ENCODE results near the gene SINHCAF. TPM values are rescaled to one million over a fixed set of nuclear protein-coding genes. Genes with fewer than 3 reads are reported as not detected.

Gene SINHCAF
- total RNA-seq, 1 experiment from 2014 or later = 139 TPM

- BruUV-seq (replicated peaks) = no TSS peak
- Mint-ChIP-seq H3K36me3 (ENCODE audit: insufficient read depth, unreplicated experiment) (no peaks in the 10 kb centered on the region), H3K4me1 (ENCODE audit: insufficient read depth, unreplicated experiment) (peaks cover 4% of the 10 kb centered on the region), H3K27me3 (ENCODE audit: insufficient read depth, unreplicated experiment) (peaks cover 1% of the 10 kb centered on the region), H3K9me3 (ENCODE audit: unreplicated experiment) (no peaks in the 10 kb centered on the region), H3K4me3 (ENCODE audit: unreplicated experiment) (peak overlapping the region; percentile 99), H3K27ac (ENCODE audit: low read depth, unreplicated experiment) (peak overlapping the region; percentile 94)
- ChIA-PET CTCF (interaction anchor here (0.6 to 1.5 kb wide), 8 partner anchors 10 to 436 kb away, joined by 3 to 6 read pairs (median 4); no protein-coding TSS in a partner anchor), POLR2A (interaction anchor here (0.6 to 1.4 kb wide), 22 partner anchors 10 to 406 kb away, joined by 3 to 24 read pairs (median 4); partner anchors contain the start of gene ETFBKMT)
- TF ChIP-seq CTCF (IDR thresholded peaks at IDR 0.05; ENCODE audit: unreplicated experiment) = no peak
- no peak for DNase-seq (ENCODE audit: unreplicated experiment)
- intact Hi-C loops (cut with micrococcal nuclease) = no loop called here
Observed at GRCh38 chr12:31326736-31327659, 1.0 kb upstream of the SINHCAF start.

- ChIA-PET POLR2A (interaction anchor here (0.5 to 1.4 kb wide), 6 partner anchors 8 to 1075 kb away, joined by 3 to 24 read pairs (median 6); no protein-coding TSS in a partner anchor), CTCF (no interaction called here)
- intact Hi-C loops (cut with micrococcal nuclease) = no loop called here
- TSS peak; percentile 54 for BruUV-seq (replicated peaks)
- no peaks in the 10 kb centered on the region for H3K9me3 Mint-ChIP-seq (ENCODE audit: unreplicated experiment)
- DNase-seq (ENCODE audit: unreplicated experiment) = no peak
- TF ChIP-seq CTCF (IDR thresholded peaks at IDR 0.05; ENCODE audit: unreplicated experiment) = no peak
- H3K27ac Mint-ChIP-seq (ENCODE audit: low read depth, unreplicated experiment) = peak overlapping the region; percentile 94
- H3K4me3 Mint-ChIP-seq (ENCODE audit: unreplicated experiment) = peak overlapping the region; percentile 99
- H3K4me1 Mint-ChIP-seq (ENCODE audit: insufficient read depth, unreplicated experiment) = peaks cover 19% of the 10 kb centered on the region
- no peaks in the 10 kb centered on the region for H3K36me3 Mint-ChIP-seq (ENCODE audit: insufficient read depth, unreplicated experiment)
- H3K27me3 Mint-ChIP-seq (ENCODE audit: insufficient read depth, unreplicated experiment) = no peaks in the 10 kb centered on the region
Observed at GRCh38 chr12:31325524-31325875, 450 bp downstream of the SINHCAF start.

DNA sequence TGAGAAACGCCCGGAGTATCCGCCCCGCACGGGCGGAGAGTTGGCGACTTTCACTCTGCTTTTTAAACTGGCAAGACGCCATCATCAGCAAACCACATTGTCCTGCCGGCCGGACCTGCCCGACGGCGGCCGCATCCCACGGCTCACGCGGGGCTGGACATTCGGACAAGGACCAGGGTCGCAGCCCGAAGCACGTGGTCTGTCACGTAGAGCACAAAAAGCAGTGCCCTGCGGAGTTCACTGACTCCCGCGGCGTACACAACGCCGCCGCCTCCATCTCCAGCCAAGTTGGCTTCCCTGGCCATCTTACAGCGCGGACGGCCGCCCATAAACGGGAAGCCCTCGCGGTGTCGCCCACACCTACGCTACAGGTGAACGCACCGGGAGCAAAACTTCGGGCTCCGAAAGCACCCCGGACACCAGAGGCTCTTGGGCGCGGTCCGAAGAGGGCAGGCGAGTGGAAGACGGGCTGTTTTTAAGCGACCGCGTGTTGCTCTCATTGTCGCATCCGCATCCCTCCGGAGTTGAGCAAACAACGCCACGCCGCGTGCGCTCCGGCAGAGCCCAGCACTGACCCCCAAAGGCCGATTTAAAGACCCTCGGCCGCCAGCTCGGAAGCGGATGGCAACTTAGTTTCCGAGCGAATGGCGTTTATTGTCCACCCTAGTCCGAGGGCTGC lies 966 bp downstream of the SINHCAF start:
- POLR2A ChIA-PET = interaction anchor here (0.5 to 1.4 kb wide), 3 partner anchors 31 to 1076 kb away, joined by 3 to 5 read pairs (median 4); no protein-coding TSS in a partner anchor
- CTCF ChIA-PET = no interaction called here
- Mint-ChIP-seq H3K4me1 (ENCODE audit: insufficient read depth, unreplicated experiment) (peaks cover 25% of the 10 kb centered on the region), H3K27me3 (ENCODE audit: insufficient read depth, unreplicated experiment) (no peaks in the 10 kb centered on the region), H3K27ac (ENCODE audit: low read depth, unreplicated experiment) (peak overlapping the region; percentile 94), H3K36me3 (ENCODE audit: insufficient read depth, unreplicated experiment) (no peaks in the 10 kb centered on the region), H3K4me3 (ENCODE audit: unreplicated experiment) (peak overlapping the region; percentile 99), H3K9me3 (ENCODE audit: unreplicated experiment) (no peaks in the 10 kb centered on the region)
- intact Hi-C loops (cut with micrococcal nuclease) = no loop called here
- peak; percentile 63 for DNase-seq (ENCODE audit: unreplicated experiment)
- TF ChIP-seq CTCF (IDR thresholded peaks at IDR 0.05; ENCODE audit: unreplicated experiment) = no peak
- BruUV-seq (replicated peaks) = TSS peak; percentile 61
